Measurements from ENCODE around the gene TNFRSF6B.

DNA sequence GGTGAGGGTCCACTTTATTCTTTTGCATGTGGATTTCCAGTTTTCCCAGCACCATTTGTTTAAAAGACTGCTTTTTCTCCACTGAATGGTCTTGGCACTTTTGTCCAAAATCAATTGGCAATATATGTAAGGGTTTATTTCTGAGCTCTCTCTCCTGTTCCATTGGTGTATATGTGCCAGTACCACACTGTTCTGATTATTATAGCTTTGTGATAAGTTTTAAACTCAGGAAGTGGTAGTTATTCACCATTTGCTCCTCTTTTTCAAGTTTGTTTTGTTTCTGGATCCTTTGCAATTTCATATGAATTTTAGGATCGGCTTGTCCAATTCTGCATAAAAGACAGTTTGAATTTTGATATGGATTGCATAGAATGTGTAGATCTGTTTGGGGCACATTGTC lies 15.7 kb downstream of the TNFRSF6B start:
- TF ChIP-seq POLR2A (IDR thresholded peaks at IDR 0.05) (no peak), POLR2AphosphoS5 (IDR thresholded peaks at IDR 0.05) (no peak), EP300 (IDR thresholded peaks at IDR 0.05) (no peak)
- TF ChIP-seq, protein P1, sequence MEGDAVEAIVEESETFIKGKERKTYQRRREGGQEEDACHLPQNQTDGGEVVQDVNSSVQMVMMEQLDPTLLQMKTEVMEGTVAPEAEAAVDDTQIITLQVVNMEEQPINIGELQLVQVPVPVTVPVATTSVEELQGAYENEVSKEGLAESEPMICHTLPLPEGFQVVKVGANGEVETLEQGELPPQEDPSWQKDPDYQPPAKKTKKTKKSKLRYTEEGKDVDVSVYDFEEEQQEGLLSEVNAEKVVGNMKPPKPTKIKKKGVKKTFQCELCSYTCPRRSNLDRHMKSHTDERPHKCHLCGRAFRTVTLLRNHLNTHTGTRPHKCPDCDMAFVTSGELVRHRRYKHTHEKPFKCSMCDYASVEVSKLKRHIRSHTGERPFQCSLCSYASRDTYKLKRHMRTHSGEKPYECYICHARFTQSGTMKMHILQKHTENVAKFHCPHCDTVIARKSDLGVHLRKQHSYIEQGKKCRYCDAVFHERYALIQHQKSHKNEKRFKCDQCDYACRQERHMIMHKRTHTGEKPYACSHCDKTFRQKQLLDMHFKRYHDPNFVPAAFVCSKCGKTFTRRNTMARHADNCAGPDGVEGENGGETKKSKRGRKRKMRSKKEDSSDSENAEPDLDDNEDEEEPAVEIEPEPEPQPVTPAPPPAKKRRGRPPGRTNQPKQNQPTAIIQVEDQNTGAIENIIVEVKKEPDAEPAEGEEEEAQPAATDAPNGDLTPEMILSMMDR (IDR thresholded peaks at IDR 0.05), result no peak
